Right lobe of liver (tissue), 4 donors: ENCODE measurements around the gene CIC.

ENCODE experiments used
- POLR2A ChIP-seq: fragments of 450-650 bp; IDR thresholded peaks from one replicate; pipeline ENCODE4 v1.6.1; 2017; ENCODE audit warnings: antibody characterized with exemption, mild to moderate bottlenecking
- TF ChIP-seq, protein P1 (sequence below), 4 donors: fragments of 200-600 bp in 3 of 4; fragments of 450-650 bp in 1 of 4; IDR thresholded peaks; one replicate each; pipeline versions ENCODE4 v1.5.1 to v1.8.0; 2016 to 2022; ENCODE audit warnings: antibody characterized with exemption in 4 of 4, mild to moderate bottlenecking in 2 of 4
- donor health status: DM: no; HTN: no; CAD: no.
- donor health status: DM: no; HTN: no; CAD: no.
- donor health status: DM: no; HTN: yes; CAD: no.

DNA sequence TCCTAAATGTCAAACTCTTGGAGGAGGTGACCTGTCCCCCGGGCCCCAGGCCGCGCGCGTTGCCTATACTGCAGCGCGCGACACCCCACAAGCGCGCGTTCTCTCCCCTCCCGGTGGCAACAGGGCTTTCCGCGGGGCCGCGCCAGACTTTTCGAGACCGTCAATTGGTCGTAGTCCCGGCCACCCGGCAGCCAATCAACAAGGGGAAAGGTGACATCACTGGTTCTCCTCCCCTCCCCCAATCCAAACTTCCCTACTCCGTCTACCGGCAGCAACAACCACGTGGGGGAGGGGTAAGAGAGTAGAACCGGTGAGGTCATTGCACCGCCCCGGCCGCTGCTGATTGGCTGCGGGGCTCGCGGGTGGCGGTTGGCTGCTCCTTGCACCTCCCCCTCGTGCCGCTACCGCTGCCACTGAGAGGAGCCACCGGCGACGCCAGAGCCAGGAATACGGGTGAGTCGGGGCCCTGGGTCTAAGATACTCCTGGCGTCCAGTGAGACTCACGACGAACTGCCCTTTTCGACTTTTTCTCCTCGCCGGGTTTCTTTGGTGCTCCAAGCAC lies 829 bp upstream of the CIC start:
- TF ChIP-seq, protein P1, sequence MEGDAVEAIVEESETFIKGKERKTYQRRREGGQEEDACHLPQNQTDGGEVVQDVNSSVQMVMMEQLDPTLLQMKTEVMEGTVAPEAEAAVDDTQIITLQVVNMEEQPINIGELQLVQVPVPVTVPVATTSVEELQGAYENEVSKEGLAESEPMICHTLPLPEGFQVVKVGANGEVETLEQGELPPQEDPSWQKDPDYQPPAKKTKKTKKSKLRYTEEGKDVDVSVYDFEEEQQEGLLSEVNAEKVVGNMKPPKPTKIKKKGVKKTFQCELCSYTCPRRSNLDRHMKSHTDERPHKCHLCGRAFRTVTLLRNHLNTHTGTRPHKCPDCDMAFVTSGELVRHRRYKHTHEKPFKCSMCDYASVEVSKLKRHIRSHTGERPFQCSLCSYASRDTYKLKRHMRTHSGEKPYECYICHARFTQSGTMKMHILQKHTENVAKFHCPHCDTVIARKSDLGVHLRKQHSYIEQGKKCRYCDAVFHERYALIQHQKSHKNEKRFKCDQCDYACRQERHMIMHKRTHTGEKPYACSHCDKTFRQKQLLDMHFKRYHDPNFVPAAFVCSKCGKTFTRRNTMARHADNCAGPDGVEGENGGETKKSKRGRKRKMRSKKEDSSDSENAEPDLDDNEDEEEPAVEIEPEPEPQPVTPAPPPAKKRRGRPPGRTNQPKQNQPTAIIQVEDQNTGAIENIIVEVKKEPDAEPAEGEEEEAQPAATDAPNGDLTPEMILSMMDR (IDR thresholded peaks at IDR 0.05): no peak
- peak; percentile 93 for TF ChIP-seq POLR2A
